ENCODE results near the gene PLEKHA1.

The PLEKHA1 gene

DNA sequence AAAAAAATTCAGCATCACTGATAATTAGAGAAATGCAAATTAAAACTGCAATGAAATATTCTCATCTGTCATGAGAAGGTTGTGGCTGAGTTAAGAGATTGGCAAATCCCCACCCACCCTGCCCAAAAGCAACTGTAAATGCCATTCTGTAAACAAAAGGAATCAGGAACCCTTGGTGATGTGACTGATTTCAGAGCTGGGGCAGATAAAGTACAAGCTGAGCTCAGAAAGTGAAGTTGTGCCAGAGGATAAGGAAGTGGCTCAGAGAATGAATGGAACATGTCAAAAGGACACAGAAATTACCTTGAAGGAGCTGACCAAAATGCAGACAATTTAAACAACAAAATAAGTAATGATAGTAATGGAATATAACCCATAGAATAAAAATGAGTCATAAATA, 47.2 kb downstream of the PLEKHA1 start:
- no peaks in the 10 kb centered on the region for H3K9me3 ChIP-seq
- TF ChIP-seq, protein P1, sequence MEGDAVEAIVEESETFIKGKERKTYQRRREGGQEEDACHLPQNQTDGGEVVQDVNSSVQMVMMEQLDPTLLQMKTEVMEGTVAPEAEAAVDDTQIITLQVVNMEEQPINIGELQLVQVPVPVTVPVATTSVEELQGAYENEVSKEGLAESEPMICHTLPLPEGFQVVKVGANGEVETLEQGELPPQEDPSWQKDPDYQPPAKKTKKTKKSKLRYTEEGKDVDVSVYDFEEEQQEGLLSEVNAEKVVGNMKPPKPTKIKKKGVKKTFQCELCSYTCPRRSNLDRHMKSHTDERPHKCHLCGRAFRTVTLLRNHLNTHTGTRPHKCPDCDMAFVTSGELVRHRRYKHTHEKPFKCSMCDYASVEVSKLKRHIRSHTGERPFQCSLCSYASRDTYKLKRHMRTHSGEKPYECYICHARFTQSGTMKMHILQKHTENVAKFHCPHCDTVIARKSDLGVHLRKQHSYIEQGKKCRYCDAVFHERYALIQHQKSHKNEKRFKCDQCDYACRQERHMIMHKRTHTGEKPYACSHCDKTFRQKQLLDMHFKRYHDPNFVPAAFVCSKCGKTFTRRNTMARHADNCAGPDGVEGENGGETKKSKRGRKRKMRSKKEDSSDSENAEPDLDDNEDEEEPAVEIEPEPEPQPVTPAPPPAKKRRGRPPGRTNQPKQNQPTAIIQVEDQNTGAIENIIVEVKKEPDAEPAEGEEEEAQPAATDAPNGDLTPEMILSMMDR (IDR thresholded peaks at IDR 0.05) = no peak
- intact Hi-C loops (cut with DNase I; ENCODE audit: low total_unique reads) = no loop called here
- no peaks in the 10 kb centered on the region for H3K27me3 ChIP-seq
- H3K36me3 ChIP-seq = peaks cover 1 to 26% (median 6%) of the 10 kb centered on the region in 3 donors
- no peak overlapping the region for H3K4me3 ChIP-seq
- H3K27ac ChIP-seq = no peak overlapping the region
- H3K4me1 ChIP-seq = peaks cover 0 to 25% (median 3%) of the 10 kb centered on the region in 4 donors
- no peak for DNase-seq

DNA sequence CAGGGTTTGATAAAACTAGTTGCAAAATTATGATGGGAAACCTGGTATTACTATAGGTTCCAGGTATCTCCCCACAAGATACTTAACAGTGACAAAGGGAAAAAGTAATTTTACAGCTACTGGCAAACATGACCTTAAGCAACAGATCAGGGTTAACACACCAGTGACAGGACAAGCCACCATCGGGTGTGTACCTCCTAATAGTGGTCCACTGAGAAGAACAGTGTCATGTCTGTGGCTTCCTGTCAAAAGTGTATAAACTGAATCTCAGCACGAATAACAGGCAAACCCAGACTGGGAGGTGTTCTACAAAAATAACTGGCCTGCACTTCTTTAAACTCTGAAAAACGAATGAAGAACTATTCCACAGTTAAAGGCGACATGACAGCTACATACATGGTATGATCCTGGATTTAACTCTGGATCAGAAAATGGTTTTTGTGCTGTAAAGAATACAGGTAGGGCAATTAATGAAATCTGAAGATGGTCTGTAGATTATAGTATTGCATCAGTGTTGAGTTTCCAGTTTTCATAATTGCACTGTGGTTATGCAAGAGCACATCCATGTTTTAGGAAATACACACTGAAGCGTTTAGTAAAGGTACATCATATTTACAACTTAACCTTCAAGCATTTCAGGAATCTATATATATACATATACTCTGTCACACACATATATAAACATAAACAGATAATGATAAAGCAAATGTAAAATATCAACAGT, 47.9 kb downstream of the PLEKHA1 start:
- H3K4me3 ChIP-seq = no peak overlapping the region
- H3K27ac ChIP-seq = no peak overlapping the region
- no peaks in the 10 kb centered on the region for H3K27me3 ChIP-seq
- peaks cover 0 to 28% (median 6%) of the 10 kb centered on the region in 3 donors for H3K36me3 ChIP-seq
- H3K4me1 ChIP-seq = peaks cover 0 to 25% (median 3%) of the 10 kb centered on the region in 4 donors
- intact Hi-C loops (cut with DNase I; ENCODE audit: low total_unique reads) = no loop called here
- TF ChIP-seq, protein P1 (IDR thresholded peaks at IDR 0.05) = no peak
- no peaks in the 10 kb centered on the region for H3K9me3 ChIP-seq
- DNase-seq = no peak

DNA sequence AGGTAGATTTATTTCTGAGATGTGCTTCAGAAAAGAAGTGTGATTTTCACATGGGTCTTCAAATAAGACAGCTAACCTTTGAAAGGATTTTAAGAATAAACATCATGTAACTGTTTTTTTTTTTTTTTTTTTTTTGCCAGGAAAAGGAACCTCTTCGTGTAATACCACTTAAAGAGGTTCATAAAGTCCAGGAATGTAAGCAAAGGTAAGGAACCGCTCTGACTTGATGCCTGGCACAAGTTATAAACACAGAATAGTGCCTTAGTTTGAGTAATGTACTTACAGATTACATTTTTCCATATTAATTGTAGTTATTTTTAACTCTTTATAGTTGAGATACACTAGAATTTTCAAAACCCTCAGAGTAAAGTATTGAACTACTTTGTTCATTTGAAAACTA, 49.6 kb downstream of the PLEKHA1 start:
- TF ChIP-seq, protein P1 (IDR thresholded peaks at IDR 0.05) = no peak
- no peaks in the 10 kb centered on the region for H3K9me3 ChIP-seq
- H3K4me1 ChIP-seq = peaks cover 0 to 23% (median 3%) of the 10 kb centered on the region in 4 donors
- no peak for DNase-seq
- no peaks in the 10 kb centered on the region for H3K27me3 ChIP-seq
- H3K27ac ChIP-seq = no peak overlapping the region
- H3K4me3 ChIP-seq = no peak overlapping the region
- intact Hi-C loops (cut with DNase I; ENCODE audit: low total_unique reads) = no loop called here
- H3K36me3 ChIP-seq = peaks cover 0 to 34% (median 10%) of the 10 kb centered on the region in 3 donors

DNA sequence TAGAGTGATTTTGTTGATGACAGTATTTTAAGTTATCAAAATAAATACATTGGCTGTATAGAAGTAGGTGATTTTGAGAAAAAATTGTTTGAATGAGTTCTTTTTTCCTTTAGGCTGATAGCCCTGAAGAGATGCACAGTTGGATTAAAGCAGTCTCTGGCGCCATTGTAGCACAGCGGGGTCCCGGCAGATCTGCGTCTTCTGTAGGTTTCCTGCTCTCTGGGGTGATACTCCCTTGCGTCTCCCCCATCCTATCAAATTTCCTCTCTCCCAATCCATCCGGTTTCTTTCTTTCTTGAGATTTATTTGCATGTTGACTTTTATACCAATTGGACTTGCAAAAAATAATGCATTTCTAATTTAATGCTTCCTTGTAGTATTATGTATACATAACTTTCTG, 52.3 kb downstream of the PLEKHA1 start:
- no peak overlapping the region for H3K4me3 ChIP-seq
- TF ChIP-seq, protein P1 (IDR thresholded peaks at IDR 0.05) = no peak
- H3K4me1 ChIP-seq = no peaks in the 10 kb centered on the region
- intact Hi-C loops (cut with DNase I; ENCODE audit: low total_unique reads) = no loop called here
- H3K27me3 ChIP-seq = no peaks in the 10 kb centered on the region
- H3K27ac ChIP-seq = no peak overlapping the region
- DNase-seq = no peak
- H3K36me3 ChIP-seq = peaks cover 9 to 41% (median 23%) of the 10 kb centered on the region in 3 donors
- H3K9me3 ChIP-seq = no peaks in the 10 kb centered on the region

DNA sequence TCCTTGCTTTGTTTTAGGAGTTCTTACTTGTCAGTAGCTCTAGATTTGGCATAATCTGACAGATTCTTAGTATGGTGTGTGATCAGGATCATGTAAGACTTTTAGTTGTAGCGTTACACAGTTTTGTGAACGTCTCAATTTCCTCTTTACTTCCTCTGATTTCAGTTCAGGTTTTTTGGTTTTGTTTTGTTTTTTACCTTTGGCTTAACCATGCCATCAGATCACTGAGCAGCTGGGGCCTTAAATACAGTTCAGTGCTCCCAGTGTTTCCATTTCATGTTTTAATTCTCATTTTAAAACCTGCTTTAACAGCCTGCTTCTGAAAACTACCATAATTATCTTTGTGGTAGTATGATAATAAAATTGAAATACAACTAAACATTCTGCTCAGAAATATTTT, 52.8 kb downstream of the PLEKHA1 start:
- DNase-seq = no peak
- TF ChIP-seq, protein P1 (IDR thresholded peaks at IDR 0.05) = no peak
- Histone ChIP-seq H3K36me3 (peaks cover 9 to 41% (median 23%) of the 10 kb centered on the region in 3 donors), H3K4me1 (no peaks in the 10 kb centered on the region), H3K9me3 (no peaks in the 10 kb centered on the region), H3K27ac (no peak overlapping the region), H3K27me3 (no peaks in the 10 kb centered on the region), H3K4me3 (no peak overlapping the region)
- intact Hi-C loops (cut with DNase I; ENCODE audit: low total_unique reads) = no loop called here
